IPS DF 19.7 (cell line): Measurements from ENCODE around the gene NPDC1.

Source experiments
- DNase-seq: peaks from one replicate; pipeline ENCODE4 v3.0.0-alpha.2; 2013; ENCODE audit warnings: low read depth, low spot score

NPDC1 gene

GRCh38 chr9:137026384-137026783, 19.6 kb downstream of the NPDC1 start:
- DNase-seq, result no peak

DNA sequence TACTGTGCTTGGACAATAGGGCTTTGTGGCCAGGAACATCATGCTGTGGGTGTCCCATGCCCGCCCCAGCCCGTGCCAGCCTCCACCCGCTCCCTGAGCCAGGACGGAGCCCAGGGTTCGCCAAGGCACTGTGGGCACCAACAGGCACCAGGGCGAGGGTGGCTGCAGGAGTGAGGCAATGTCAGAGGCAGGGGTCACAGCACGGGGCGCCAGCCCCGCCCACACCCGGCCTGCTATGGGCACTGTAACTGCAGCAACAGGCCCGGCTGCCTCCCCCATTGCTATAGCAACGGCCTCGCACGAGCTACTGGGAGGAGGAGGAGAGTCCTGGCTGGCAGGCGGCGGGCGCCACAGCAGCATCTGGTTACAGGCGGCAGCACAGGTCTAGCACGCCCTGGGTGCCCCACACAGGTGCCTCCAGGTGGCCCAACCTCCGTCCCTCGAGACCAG, 20.4 kb downstream of the NPDC1 start:
- DNase-seq, result no peak

DNA sequence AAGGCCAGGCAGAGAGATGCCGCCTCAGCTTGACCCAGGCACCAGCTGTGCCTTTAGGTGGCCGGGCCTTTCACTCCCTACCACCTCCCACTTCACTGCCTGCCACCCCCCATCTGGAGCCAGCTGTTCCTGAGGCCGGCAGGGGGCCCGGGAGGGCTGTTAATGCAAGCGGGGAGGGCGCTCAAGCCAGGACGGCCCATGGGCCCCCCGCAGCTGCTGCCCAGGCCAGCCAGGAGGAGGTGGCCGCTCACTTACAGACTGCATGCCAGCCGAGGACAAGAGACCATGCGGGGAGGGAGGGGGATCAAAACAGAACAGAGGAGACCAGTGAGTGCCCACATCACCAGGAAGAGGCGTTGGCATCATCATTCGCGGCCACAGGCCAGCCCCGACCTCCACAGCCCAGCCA, 22.4 kb downstream of the NPDC1 start:
- no peak for DNase-seq

GRCh38 chr9:137023157-137023556, 22.8 kb downstream of the NPDC1 start:
- DNase-seq, result no peak

DNA sequence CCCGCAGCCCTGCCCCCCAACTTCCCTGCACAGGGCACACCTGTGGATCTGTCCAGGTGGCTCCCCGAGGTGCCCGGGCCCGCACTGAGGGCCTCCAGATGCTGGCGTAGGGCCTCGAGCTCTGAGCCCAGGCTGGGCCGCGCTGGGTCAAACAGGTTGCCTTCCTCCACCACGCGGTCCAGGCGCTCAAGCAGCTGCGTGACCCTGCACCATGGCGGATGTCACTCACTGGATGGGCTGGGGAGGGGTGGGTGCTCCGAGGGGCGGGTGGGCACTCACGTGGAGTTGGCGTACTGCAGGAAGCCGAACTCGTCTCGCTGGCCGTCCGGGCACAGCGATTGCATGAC, 23.3 kb downstream of the NPDC1 start:
- DNase-seq, result no peak

GRCh38 chr9:137021979-137022661, 23.9 kb downstream of the NPDC1 start:
- peak; percentile 70 for DNase-seq

- DNase-seq, result no peak
Measured at GRCh38 chr9:137021568-137021978, 24.4 kb downstream of the NPDC1 start.

GRCh38 chr9:137020771-137021567, 25.0 kb downstream of the NPDC1 start:
- DNase-seq, result no peak

DNA sequence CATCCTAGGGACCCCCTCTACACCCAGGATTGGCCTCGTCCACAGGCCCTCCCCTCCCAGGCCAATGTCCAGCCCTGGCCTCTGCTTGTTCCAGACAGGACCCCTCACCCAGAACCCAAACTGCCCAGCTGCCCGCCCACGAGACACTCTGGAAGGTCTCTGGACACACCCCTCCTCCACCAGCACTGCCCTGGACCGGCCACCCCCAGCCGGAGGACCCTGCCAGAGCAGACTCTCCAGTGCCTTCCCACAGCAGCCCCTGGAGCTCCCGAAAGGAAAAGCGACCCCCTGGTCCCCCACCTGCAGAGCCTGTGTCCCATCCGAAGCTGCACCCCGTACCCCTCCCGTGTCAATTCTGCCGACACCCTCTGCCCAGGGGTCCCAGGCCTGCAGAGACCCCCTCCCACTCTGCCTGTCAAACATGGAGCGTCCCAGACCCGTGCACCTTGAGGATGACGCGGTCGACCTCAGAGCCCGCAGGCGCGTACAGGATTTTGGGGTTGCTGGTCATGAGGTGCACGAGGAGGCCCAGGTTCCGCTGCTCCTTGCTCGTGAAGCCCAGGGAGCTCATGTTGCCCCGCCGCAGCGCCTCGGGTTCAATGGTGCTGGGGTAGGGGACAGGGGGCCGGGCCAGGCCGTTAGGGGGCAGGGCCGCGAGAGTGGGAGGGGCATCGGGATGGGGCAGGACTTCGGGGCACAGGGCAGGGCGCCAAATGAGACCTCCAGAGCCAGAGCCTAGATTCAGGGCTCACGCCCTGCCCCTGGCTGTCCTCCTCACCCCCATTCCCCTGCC, 25.9 kb downstream of the NPDC1 start:
- no peak for DNase-seq

GRCh38 chr9:137018761-137019559, 27.0 kb downstream of the NPDC1 start:
- no peak for DNase-seq

DNA sequence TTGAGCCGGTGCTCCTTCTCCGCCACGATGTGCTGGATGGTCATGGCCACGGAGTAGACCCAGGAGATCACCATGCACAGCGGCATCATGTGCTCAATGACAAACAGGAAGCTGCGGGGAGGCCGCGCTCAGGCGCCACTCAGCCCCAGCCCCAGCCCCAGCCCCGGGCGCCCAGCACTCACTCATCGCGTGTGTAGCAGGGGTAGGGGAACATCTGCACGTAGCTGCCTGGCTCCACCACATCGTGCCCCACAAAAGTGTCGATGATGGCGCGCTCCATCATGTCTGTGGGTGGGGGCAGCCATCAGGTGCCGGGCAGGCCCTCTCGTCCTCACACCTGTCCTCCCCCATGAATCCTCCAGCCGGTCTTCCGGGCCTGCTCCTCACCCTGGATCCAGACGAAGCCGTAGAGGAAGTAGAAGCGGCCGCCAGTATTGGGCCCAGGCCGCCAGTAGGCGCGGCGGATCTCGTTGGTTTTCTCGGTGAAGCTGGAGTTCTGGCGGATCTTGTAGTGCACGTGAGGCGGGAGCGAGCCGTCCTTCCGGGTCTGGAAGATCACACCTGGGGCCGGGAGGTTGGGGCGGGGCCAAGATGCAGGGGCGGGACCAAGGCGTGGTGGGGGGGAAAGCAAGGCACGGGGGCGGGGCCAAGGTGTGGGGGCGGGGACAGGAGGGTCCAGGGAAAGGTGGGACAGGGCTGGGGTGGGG, 28.0 kb downstream of the NPDC1 start:
- DNase-seq, result no peak

DNA sequence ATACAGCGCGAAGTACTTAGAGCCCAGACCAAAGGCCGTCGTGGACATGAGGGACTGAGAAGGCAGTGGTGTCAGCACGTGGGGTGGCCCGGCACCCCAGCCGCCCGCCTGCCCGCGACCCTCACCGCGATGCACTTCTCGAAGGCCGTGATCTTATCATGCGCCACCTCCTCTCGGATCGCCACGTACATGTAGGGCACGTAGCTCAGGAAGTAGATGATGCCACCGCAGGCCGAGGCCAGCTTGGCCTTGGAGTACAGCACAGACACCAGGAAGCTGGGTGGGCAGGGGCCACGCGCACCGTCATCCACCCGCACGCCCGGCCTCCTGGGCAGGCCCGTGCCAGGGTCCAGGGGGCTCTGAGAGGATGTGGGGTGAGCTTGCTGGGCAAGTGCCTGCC, 28.9 kb downstream of the NPDC1 start:
- no peak for DNase-seq

- no peak for DNase-seq
Measured at GRCh38 chr9:137016436-137016835, 29.5 kb downstream of the NPDC1 start.

GRCh38 chr9:137015976-137016375, 30.0 kb downstream of the NPDC1 start:
- DNase-seq, result no peak

GRCh38 chr9:137015540-137015930, 30.4 kb downstream of the NPDC1 start:
- no peak for DNase-seq

DNA sequence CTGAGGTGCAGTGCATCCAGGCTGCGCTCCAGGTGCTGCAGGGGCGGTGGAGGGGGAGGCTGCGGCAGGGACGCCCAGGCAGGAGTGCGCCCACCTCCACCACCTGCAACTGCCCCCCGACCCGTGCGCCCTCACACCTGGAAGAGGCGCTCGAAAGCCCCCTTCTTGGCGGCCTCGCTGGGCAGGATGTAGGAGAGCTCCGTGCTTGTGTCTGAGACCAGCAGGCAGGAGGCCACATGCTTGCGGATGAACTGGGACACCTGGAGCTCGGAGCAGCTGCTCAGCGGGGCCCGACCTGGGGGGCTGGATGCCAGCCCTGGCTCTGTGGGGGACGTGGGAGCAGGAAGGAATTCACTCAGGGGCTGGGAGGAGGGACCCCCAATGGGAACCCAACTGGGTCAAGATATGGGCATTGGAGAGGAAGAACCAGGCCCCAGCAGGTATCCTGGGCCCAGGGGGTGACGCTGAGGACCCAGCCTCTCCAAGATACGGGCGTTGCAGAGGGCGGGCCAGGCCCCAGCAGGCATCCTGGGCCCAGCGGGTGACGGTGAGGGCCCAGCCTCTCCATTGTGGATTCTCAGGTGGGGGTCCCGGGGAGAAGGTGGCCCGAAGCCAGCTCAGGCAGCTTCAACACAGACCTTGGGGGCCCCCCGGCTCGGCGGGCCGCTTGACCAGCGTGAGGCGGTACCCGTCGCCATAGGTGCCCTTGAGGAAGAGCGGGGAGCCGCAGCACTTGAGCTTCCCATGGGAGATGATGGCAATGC, 31.0 kb downstream of the NPDC1 start:
- no peak for DNase-seq

GRCh38 chr9:137014166-137014565, 31.8 kb downstream of the NPDC1 start:
- no peak for DNase-seq

GRCh38 chr9:137013571-137013940, 32.4 kb downstream of the NPDC1 start:
- no peak for DNase-seq

DNA sequence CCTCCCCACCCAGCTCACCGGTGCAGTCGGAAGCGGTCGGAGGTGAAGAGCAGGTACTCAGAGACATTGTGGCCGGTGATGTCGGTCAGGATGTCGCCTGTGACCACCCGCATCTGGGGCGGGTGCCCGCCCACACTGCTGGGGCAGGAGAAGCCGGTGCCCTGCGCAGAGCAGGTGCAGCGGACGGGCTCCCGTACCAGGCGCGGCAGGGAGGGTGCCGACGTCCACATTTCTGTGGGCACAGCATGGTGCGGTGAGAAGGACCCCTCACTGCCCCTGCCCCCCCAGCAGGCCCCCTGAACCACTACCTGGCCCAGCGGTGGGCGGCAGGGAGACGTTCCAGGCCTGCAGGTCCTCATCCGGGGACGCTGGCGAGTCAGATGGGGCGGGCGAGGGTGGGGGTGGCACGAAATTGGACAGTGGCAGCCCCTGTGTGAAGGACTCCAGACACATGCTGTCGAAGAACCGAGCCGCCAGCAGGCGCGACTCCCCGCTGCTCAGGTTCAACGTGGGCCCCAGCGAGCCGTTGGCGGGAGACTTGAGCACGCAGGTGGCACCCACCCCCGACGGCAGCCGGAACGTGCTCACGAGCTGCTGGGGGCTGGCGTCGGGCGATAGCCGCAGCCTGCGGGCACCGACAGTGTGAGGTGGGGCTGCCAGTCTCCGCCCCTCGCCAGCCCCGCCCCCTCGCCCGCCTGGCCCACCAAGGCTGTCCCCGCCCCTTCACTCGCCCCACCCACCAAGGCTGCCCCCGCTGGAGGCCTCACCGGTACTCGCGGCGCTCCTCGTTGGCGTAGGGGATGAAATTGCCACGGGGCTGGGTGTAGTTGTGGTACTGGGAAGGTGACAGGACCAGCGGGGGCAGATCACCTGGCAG, 33.0 kb downstream of the NPDC1 start:
- DNase-seq, result no peak
